Upper lobe of right lung (tissue), 1 donor: ENCODE measurements around the gene GBP4. TPM values are rescaled to one million over a fixed set of nuclear protein-coding genes. Genes with fewer than 3 reads are reported as not detected.

Experiments
- ATAC-seq: fragments of 200-7000 bp; cut with Tn5 transposase; one replicate; pipeline ENCODE4 v1.9.1; 2020; ENCODE audit warnings: mild to moderate bottlenecking, moderate library complexity
- DNase-seq: peaks from one replicate; pipeline ENCODE4 v3.0.0-alpha.2; 2020
- H3K27ac ChIP-seq: fragments of 200-600 bp; one replicate; pipeline ENCODE4 v1.8.0; 2022
- H3K27me3 ChIP-seq: fragments of 200-600 bp; one replicate; pipeline ENCODE4 v1.8.0; 2022; ENCODE audit warnings: mild to moderate bottlenecking
- H3K36me3 ChIP-seq: fragments of 200-600 bp; one replicate; pipeline ENCODE4 v1.8.0; 2022
- H3K4me1 ChIP-seq: fragments of 200-600 bp; one replicate; pipeline ENCODE4 v1.8.0; 2022
- H3K4me3 ChIP-seq: fragments of 200-600 bp; one replicate; pipeline ENCODE4 v1.8.0; 2022; ENCODE audit warnings: mild to moderate bottlenecking
- H3K9me3 ChIP-seq: fragments of 200-600 bp; one replicate; pipeline ENCODE4 v1.8.0; 2022
- intact Hi-C: fragments of 100-400 bp; cut with DNase I; formaldehyde crosslinking; loops from one replicate; pipeline ENCODE4 v1.11.0; 2022
- total RNA-seq: library from RNA; stranded (reverse); fragmentation: NEBNext Ultra II Directional; extraction: Animal tissue kit (Norgen Biotek cat#: 25700); gene quantifications from one replicate; pipeline ENCODE4 v1.2.1, GENCODE V29; 2021
- TF ChIP-seq, protein P1 (sequence below): fragments of 200-600 bp; IDR thresholded peaks from one replicate; pipeline ENCODE4 v1.8.0; 2022; ENCODE audit warnings: antibody characterized with exemption
- donor health status: DM: no; HTN: yes; CAD: no; lungs with severe emphysema.

GBP4 gene
- total RNA-seq, 1 donor from 2014 or later: 32.9 TPM

DNA sequence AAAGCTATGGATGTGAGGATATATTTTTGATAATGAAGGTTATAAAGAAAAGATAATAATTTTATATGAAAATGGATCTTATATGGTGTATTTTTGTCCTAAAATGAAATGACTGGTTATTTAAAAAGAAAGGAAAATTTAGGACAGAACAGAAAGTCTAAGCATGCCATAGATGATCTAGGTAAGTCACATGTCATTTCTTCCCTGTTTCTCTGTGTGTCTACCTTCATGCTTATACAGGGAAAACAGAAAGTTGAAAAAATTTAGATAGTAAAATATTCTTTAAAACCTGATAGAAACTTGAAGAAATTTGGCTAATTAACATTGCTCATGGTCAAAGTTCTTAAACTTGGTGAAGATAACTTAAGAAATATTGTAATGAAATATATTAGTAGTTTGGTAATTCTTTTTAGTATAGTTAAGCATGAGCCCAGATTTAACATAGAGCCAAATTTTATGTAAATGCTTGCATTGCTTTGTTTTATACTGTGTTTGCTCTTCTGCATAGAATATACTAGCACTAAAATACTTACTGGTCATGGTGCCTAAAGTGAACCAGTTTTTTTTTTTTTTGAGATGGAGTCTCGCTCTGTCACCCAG lies 12.4 kb upstream of the GBP4 start:
- intact Hi-C loops: no loop called here
- no peak overlapping the region for H3K27ac ChIP-seq
- no peaks in the 10 kb centered on the region for H3K9me3 ChIP-seq
- no peaks in the 10 kb centered on the region for H3K4me1 ChIP-seq
- no peak for ATAC-seq
- DNase-seq: no peak
- no peaks in the 10 kb centered on the region for H3K36me3 ChIP-seq
- no peaks in the 10 kb centered on the region for H3K27me3 ChIP-seq
- H3K4me3 ChIP-seq: no peak overlapping the region
- TF ChIP-seq, protein P1, sequence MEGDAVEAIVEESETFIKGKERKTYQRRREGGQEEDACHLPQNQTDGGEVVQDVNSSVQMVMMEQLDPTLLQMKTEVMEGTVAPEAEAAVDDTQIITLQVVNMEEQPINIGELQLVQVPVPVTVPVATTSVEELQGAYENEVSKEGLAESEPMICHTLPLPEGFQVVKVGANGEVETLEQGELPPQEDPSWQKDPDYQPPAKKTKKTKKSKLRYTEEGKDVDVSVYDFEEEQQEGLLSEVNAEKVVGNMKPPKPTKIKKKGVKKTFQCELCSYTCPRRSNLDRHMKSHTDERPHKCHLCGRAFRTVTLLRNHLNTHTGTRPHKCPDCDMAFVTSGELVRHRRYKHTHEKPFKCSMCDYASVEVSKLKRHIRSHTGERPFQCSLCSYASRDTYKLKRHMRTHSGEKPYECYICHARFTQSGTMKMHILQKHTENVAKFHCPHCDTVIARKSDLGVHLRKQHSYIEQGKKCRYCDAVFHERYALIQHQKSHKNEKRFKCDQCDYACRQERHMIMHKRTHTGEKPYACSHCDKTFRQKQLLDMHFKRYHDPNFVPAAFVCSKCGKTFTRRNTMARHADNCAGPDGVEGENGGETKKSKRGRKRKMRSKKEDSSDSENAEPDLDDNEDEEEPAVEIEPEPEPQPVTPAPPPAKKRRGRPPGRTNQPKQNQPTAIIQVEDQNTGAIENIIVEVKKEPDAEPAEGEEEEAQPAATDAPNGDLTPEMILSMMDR: no peak

DNA sequence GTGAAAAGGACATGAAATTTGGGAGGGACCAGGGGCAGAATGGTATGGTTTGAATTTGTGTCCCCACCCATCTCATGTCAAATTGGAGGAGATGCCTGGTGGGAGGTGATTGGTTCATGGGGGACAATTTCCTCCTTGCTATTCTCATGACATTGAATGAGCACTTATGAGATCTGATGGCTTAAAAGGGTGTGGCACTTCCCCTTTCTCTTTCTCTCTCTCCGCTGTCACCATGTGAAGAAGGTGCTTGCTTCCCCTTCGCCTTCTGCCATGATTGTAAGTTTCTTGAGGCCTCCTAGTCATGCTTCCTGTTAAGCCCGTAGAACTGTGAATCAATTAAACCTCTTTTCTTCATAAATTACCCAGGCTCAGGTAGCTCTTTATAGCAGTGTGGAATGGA lies 7.6 kb upstream of the GBP4 start:
- H3K4me3 ChIP-seq: no peak overlapping the region
- no peaks in the 10 kb centered on the region for H3K9me3 ChIP-seq
- H3K36me3 ChIP-seq: no peaks in the 10 kb centered on the region
- intact Hi-C loops: no loop called here
- no peaks in the 10 kb centered on the region for H3K27me3 ChIP-seq
- TF ChIP-seq, protein P1: no peak
- no peak for DNase-seq
- H3K27ac ChIP-seq: no peak overlapping the region
- ATAC-seq: no peak
- H3K4me1 ChIP-seq: no peaks in the 10 kb centered on the region

DNA sequence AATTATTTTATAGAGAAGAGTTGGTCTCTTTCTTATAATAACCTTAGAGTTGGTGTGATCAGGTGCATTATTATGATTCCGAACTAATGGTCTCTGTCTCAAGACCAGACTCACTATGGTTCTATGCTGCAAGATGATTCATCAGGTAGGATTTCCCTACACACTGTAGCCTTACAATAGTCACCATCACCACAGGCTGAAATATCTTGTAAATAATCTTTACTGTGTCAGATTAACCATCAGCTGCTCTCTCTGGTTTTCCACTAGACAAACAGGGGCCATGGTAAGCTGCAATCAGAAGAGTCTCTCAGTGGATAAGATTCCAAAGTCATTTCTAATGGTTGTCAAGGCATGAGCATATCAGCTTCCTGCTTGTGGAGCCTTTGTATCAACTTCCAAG lies 4.4 kb upstream of the GBP4 start:
- Histone ChIP-seq H3K9me3 (no peaks in the 10 kb centered on the region), H3K4me1 (peaks cover 22% of the 10 kb centered on the region), H3K27ac (no peak overlapping the region), H3K36me3 (no peaks in the 10 kb centered on the region), H3K27me3 (no peaks in the 10 kb centered on the region), H3K4me3 (no peak overlapping the region)
- intact Hi-C loops: no loop called here
- TF ChIP-seq, protein P1: no peak
- DNase-seq (no peak), ATAC-seq (no peak)

- ATAC-seq: no peak
- intact Hi-C loops: no loop called here
- Histone ChIP-seq H3K4me3 (no peak overlapping the region), H3K27me3 (no peaks in the 10 kb centered on the region), H3K36me3 (no peaks in the 10 kb centered on the region), H3K27ac (no peak overlapping the region), H3K4me1 (peaks cover 30% of the 10 kb centered on the region), H3K9me3 (no peaks in the 10 kb centered on the region)
- TF ChIP-seq, protein P1: no peak
- DNase-seq: no peak
These were observed 2.5 kb upstream of the GBP4 start for GRCh38 chr1:89201106-89201794.

DNA sequence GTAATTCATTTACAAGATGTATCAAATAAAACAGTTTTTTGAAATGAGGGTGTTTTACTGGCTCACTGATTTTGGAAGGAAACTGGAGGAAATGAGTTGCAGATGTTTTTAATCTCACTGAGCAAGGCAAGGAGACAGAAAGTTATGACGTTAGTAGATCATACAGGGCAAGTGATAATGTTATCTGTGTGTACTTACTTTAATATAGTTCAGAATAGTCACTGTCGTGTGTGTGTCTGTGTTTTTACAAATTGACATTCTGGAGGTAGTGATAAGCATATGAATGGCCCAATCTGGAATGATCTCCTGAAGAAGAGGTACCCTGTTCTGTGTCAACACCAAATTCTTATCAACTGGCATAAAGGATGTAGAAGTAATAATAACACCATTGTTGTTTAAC lies 1.9 kb upstream of the GBP4 start:
- Histone ChIP-seq H3K27me3 (no peaks in the 10 kb centered on the region), H3K4me1 (peaks cover 30% of the 10 kb centered on the region), H3K4me3 (no peak overlapping the region), H3K36me3 (no peaks in the 10 kb centered on the region), H3K9me3 (no peaks in the 10 kb centered on the region), H3K27ac (no peak overlapping the region)
- ATAC-seq: no peak
- TF ChIP-seq, protein P1: no peak
- intact Hi-C loops: no loop called here
- DNase-seq: no peak
